Liver (tissue), 9 donors: ENCODE results near the gene HEPN1. TPM values are rescaled to one million over a fixed set of nuclear protein-coding genes. Genes with fewer than 3 reads are reported as not detected.

Experiments used
- DNase-seq: peaks from one replicate; pipeline ENCODE4 v3.0.0-alpha.2; 2017; ENCODE audit warnings: low spot score
- H3K27ac ChIP-seq, 2 donors: one replicate each; pipeline ENCODE4 v1.7.0; 2013; ENCODE audit warnings: inconsistent platforms in 2 of 2, low read length in 2 of 2, control low read depth in 1 of 2, low read depth in 1 of 2, mild to moderate bottlenecking in 1 of 2
- H3K27me3 ChIP-seq, 4 donors: one replicate each; pipeline versions ENCODE4 v1.6.1 to v1.7.0; 2013; ENCODE audit warnings: low read length in 3 of 4, inconsistent platforms in 1 of 4, mild to moderate bottlenecking in 1 of 4, moderate library complexity in 1 of 4; ENCODE audit not compliant: control insufficient read depth in 4 of 4, insufficient read depth in 4 of 4
- H3K36me3 ChIP-seq, 4 donors: one replicate each; pipeline versions ENCODE4 v1.6.1 to v1.7.0; 2013; ENCODE audit warnings: low read length in 3 of 4, mild to moderate bottlenecking in 3 of 4, low read depth in 1 of 4, moderate library complexity in 1 of 4; ENCODE audit not compliant: control insufficient read depth in 4 of 4, insufficient read depth in 3 of 4
- H3K4me1 ChIP-seq, 4 donors: one replicate each; pipeline versions ENCODE4 v1.6.1 to v1.7.0; 2013; ENCODE audit warnings: low read length in 3 of 4, mild to moderate bottlenecking in 3 of 4, moderate library complexity in 1 of 4; ENCODE audit not compliant: control insufficient read depth in 4 of 4, insufficient read depth in 4 of 4
- H3K4me3 ChIP-seq, 3 donors: one replicate each; pipeline versions ENCODE4 v1.6.1 to v1.7.0; 2013; ENCODE audit warnings: low read length in 3 of 3, control low read depth in 1 of 3, low read depth in 1 of 3, mild to moderate bottlenecking in 1 of 3
- H3K9ac ChIP-seq, 2 donors: one replicate each; pipeline ENCODE4 v1.7.0; 2013; ENCODE audit warnings: low read length in 2 of 2, mild to moderate bottlenecking in 2 of 2, moderate library complexity in 2 of 2, control low read depth in 1 of 2, low read depth in 1 of 2
- H3K9me3 ChIP-seq, 4 donors: one replicate each; pipeline versions ENCODE4 v1.6.1 to v1.7.0; 2013; ENCODE audit warnings: low read length in 3 of 4; ENCODE audit not compliant: control insufficient read depth in 4 of 4
- FOXA1 ChIP-seq: IDR thresholded peaks from 2 replicates; pipeline ENCODE4 v1.6.1; 2016; ENCODE audit warnings: antibody characterized with exemption
- FOXA2 ChIP-seq: IDR thresholded peaks from 2 replicates; pipeline ENCODE4 v1.6.1; 2016; ENCODE audit warnings: antibody characterized with exemption
- GABPA ChIP-seq, 2 donors: IDR thresholded peaks in 1 of 2; conservative IDR thresholded peaks in 1 of 2; 2 replicates each; pipeline ENCODE4 v1.6.1; 2016; ENCODE audit warnings: antibody characterized with exemption in 2 of 2, mild to moderate bottlenecking in 1 of 2, moderate library complexity in 1 of 2
- HNF4A ChIP-seq, 2 donors: conservative IDR thresholded peaks; 2 replicates each; pipeline ENCODE4 v1.6.1; 2016; ENCODE audit warnings: antibody characterized with exemption in 2 of 2, mild to moderate bottlenecking in 2 of 2
- HNF4G ChIP-seq: IDR thresholded peaks from 2 replicates; pipeline ENCODE4 v1.6.1; 2016; ENCODE audit warnings: antibody characterized with exemption
- JUND ChIP-seq, 2 donors: IDR thresholded peaks; 2 replicates each; pipeline ENCODE4 v1.6.1; 2016; ENCODE audit warnings: antibody characterized with exemption in 2 of 2
- NR2F2 ChIP-seq: IDR thresholded peaks from 2 replicates; pipeline ENCODE4 v1.6.1; 2016; ENCODE audit warnings: antibody characterized with exemption
- RAD21 ChIP-seq, 2 donors: IDR thresholded peaks; 2 replicates each; pipeline ENCODE4 v1.6.1; 2016; ENCODE audit warnings: antibody characterized with exemption in 2 of 2, mild to moderate bottlenecking in 2 of 2
- RXRA ChIP-seq, 2 donors: IDR thresholded peaks; 2 replicates each; pipeline ENCODE4 v1.6.1; 2017 to 2018; ENCODE audit warnings: antibody characterized with exemption in 2 of 2, mild to moderate bottlenecking in 1 of 2
- SP1 ChIP-seq: IDR thresholded peaks from 2 replicates; pipeline ENCODE4 v1.6.1; 2018; ENCODE audit warnings: antibody characterized with exemption, mild to moderate bottlenecking
- TAF1 ChIP-seq: conservative IDR thresholded peaks from 2 replicates; pipeline ENCODE4 v1.6.1; 2016; ENCODE audit warnings: antibody characterized with exemption, mild to moderate bottlenecking
- YY1 ChIP-seq: IDR thresholded peaks from 2 replicates; pipeline ENCODE4 v1.6.1; 2016; ENCODE audit warnings: antibody characterized with exemption, mild to moderate bottlenecking
- WGBS: extraction: QIAGEN DNeasy Blood & Tissue Kit; methylation state at CpG from one replicate; pipeline ENCODE4 v1.1.7; 2013; 5-methylcytosine and 5-hydroxymethylcytosine counted together
- polyA plus RNA-seq, 2 donors: library from polyadenylated mRNA; stranded (reverse) in 1 of 2; unstranded in 1 of 2; fragments of 200-250 nt in 1 of 2; fragments of >200 nt in 1 of 2; fragmentation: Nextera tagmentation in 1 of 2; extraction: Ambion mirVana in 1 of 2; gene quantifications; one replicate each; pipeline versions ENCODE4 v1.2.1 to v1.2.3, GENCODE V29; 2013 to 2015
- total RNA-seq, 2 donors: library from RNA; depleted of rRNA; stranded (reverse); fragments of >200 nt; gene quantifications; one replicate each; pipeline ENCODE4 v1.2.3, GENCODE V29; 2014
- TF ChIP-seq, protein P1 (sequence below): IDR thresholded peaks from 2 replicates; pipeline ENCODE4 v1.6.1; 2016; ENCODE audit warnings: antibody characterized with exemption
- TF ChIP-seq, protein P2 (sequence below): fragments of 150-350 bp; IDR thresholded peaks from 2 replicates; pipeline ENCODE4 v1.5.1; 2017; ENCODE audit warnings: improper control_type of control experiment, low read depth, low read length; ENCODE audit not compliant: missing input control
- TF ChIP-seq, protein P3 (sequence below): IDR thresholded peaks from 2 replicates; pipeline ENCODE4 v1.6.1; 2016; ENCODE audit warnings: antibody characterized with exemption
- TF ChIP-seq, protein P4 (sequence below): IDR thresholded peaks from 2 replicates; pipeline ENCODE4 v1.6.1; 2016; ENCODE audit warnings: antibody characterized with exemption
- TF ChIP-seq, protein P5 (sequence below): IDR thresholded peaks from 2 replicates; pipeline ENCODE4 v1.6.1; 2016; ENCODE audit warnings: antibody characterized with exemption, mild to moderate bottlenecking
- donor health status: healthy.
- donor health status: healthy.
- donor health status: healthy.
- donor health status: healthy.
- donor health status: healthy.

The HEPN1 gene
- total and polyA plus RNA-seq, 4 donors = 0.22 to 2.6 TPM; not detected in 2

DNA sequence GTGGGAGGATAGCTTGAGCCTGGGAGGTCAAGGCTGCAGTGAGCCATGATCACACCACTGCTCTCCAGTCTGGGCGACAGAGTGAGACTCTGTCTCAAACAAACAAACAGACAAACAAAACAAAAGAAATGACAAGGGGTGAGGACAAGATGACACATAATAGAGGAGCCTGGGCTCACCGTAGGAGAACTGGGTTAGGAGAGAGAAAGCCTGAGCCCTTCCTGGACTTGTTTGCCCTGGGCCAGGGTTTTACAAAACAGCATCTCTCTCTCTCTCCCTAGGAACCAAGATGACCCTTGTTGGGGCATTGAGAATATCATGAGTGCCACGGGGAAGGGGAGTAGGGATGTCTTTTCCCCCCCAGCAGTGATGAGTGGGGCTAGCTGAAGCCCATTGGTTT lies 38.1 kb upstream of the HEPN1 start:
- Histone ChIP-seq H3K9me3 (no peaks in the 10 kb centered on the region), H3K4me1 (peaks cover 0 to 24% (median 15%) of the 10 kb centered on the region in 4 donors), H3K9ac (no peak overlapping the region), H3K4me3 (no peak overlapping the region), H3K27ac (no peak overlapping the region), H3K36me3 (no peaks in the 10 kb centered on the region), H3K27me3 (no peaks in the 10 kb centered on the region)
- no peak for TF ChIP-seq JUND (IDR thresholded peaks at IDR 0.05)
- TF ChIP-seq, protein P1, sequence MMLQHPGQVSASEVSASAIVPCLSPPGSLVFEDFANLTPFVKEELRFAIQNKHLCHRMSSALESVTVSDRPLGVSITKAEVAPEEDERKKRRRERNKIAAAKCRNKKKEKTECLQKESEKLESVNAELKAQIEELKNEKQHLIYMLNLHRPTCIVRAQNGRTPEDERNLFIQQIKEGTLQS = no peak
- no peak for TF ChIP-seq FOXA1
- no peak for TF ChIP-seq NR2F2
- no peak for TF ChIP-seq GABPA (IDR thresholded peaks at IDR 0.05 in 1 of 2, conservative IDR thresholded peaks at IDR 0.05 in 1 of 2)
- TF ChIP-seq, protein P2, sequence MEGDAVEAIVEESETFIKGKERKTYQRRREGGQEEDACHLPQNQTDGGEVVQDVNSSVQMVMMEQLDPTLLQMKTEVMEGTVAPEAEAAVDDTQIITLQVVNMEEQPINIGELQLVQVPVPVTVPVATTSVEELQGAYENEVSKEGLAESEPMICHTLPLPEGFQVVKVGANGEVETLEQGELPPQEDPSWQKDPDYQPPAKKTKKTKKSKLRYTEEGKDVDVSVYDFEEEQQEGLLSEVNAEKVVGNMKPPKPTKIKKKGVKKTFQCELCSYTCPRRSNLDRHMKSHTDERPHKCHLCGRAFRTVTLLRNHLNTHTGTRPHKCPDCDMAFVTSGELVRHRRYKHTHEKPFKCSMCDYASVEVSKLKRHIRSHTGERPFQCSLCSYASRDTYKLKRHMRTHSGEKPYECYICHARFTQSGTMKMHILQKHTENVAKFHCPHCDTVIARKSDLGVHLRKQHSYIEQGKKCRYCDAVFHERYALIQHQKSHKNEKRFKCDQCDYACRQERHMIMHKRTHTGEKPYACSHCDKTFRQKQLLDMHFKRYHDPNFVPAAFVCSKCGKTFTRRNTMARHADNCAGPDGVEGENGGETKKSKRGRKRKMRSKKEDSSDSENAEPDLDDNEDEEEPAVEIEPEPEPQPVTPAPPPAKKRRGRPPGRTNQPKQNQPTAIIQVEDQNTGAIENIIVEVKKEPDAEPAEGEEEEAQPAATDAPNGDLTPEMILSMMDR = no peak
- TF ChIP-seq HNF4G = no peak
- no peak for TF ChIP-seq HNF4A (conservative IDR thresholded peaks at IDR 0.05)
- no peak for TF ChIP-seq RAD21 (IDR thresholded peaks at IDR 0.05)
- TF ChIP-seq, protein P3, sequence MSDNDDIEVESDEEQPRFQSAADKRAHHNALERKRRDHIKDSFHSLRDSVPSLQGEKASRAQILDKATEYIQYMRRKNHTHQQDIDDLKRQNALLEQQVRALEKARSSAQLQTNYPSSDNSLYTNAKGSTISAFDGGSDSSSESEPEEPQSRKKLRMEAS = no peak
- TF ChIP-seq RXRA (IDR thresholded peaks at IDR 0.05) = no peak
- TF ChIP-seq TAF1 = no peak
- no peak for TF ChIP-seq FOXA2
- TF ChIP-seq, protein P4, sequence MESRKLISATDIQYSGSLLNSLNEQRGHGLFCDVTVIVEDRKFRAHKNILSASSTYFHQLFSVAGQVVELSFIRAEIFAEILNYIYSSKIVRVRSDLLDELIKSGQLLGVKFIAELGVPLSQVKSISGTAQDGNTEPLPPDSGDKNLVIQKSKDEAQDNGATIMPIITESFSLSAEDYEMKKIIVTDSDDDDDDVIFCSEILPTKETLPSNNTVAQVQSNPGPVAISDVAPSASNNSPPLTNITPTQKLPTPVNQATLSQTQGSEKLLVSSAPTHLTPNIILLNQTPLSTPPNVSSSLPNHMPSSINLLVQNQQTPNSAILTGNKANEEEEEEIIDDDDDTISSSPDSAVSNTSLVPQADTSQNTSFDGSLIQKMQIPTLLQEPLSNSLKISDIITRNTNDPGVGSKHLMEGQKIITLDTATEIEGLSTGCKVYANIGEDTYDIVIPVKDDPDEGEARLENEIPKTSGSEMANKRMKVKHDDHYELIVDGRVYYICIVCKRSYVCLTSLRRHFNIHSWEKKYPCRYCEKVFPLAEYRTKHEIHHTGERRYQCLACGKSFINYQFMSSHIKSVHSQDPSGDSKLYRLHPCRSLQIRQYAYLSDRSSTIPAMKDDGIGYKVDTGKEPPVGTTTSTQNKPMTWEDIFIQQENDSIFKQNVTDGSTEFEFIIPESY = no peak
- no peak for TF ChIP-seq SP1
- DNase-seq = no peak
- 91% methylated on average over 3 of the region's 3 CpGs for WGBS

DNA sequence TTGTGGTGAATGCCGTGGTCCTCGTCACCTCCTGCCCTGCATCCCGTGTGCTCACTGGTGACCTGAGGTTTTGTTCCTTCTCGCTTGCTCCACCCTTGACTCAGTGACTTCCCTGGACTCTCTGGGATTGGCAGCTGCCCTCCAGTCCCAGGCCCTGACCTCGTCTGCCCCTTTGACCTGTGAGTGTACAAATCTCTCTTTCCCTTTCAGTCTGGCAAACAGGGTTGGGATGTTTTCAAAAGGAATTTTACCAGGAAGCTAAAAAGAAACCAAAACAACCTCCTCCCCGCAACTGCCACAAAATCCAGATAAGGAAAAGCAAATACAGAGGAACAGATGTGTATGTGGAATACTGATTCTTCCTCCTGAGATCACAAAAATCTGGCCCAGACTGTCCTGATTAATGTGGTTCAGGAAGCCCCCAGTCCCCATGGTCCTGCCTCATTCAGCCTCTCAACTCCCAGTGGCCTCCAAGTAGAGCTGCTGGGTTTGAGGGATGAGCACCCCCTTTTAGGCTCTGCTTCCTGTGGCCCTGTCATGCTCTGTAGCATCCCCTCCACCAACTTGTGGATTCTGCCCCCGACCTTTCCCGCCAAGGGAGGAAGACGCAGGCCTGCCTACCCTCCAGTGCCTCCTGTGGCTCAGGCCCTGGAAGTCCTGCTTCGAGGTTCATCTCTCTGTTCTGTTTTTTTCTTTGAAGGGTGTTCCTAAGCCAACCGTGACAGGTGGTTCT lies 36.5 kb upstream of the HEPN1 start:
- Histone ChIP-seq H3K27me3 (no peaks in the 10 kb centered on the region), H3K4me3 (no peak overlapping the region), H3K36me3 (no peaks in the 10 kb centered on the region), H3K4me1 (peaks cover 0 to 17% (median 14%) of the 10 kb centered on the region in 4 donors), H3K9me3 (no peaks in the 10 kb centered on the region), H3K9ac (no peak overlapping the region), H3K27ac (peak overlapping the region; percentile 86 to 90)
- 36% methylated on average over 11 of the region's 11 CpGs for WGBS
- no peak for DNase-seq
- peak in 1 of 2 donors; percentile 71 for TF ChIP-seq GABPA (IDR thresholded peaks at IDR 0.05 in 1 of 2, conservative IDR thresholded peaks at IDR 0.05 in 1 of 2)
- TF ChIP-seq, protein P4 = no peak
- peak; percentile 56 for TF ChIP-seq HNF4G
- peak; percentile 88 to 92 for TF ChIP-seq HNF4A (conservative IDR thresholded peaks at IDR 0.05)
- no peak for TF ChIP-seq FOXA2
- TF ChIP-seq YY1 = no peak
- TF ChIP-seq NR2F2 = peak; percentile 99
- TF ChIP-seq, protein P2 = no peak
- TF ChIP-seq, protein P3 = peak; percentile 64
- TF ChIP-seq RXRA (IDR thresholded peaks at IDR 0.05) = peak; percentile 95 to 98
- TF ChIP-seq, protein P5, sequence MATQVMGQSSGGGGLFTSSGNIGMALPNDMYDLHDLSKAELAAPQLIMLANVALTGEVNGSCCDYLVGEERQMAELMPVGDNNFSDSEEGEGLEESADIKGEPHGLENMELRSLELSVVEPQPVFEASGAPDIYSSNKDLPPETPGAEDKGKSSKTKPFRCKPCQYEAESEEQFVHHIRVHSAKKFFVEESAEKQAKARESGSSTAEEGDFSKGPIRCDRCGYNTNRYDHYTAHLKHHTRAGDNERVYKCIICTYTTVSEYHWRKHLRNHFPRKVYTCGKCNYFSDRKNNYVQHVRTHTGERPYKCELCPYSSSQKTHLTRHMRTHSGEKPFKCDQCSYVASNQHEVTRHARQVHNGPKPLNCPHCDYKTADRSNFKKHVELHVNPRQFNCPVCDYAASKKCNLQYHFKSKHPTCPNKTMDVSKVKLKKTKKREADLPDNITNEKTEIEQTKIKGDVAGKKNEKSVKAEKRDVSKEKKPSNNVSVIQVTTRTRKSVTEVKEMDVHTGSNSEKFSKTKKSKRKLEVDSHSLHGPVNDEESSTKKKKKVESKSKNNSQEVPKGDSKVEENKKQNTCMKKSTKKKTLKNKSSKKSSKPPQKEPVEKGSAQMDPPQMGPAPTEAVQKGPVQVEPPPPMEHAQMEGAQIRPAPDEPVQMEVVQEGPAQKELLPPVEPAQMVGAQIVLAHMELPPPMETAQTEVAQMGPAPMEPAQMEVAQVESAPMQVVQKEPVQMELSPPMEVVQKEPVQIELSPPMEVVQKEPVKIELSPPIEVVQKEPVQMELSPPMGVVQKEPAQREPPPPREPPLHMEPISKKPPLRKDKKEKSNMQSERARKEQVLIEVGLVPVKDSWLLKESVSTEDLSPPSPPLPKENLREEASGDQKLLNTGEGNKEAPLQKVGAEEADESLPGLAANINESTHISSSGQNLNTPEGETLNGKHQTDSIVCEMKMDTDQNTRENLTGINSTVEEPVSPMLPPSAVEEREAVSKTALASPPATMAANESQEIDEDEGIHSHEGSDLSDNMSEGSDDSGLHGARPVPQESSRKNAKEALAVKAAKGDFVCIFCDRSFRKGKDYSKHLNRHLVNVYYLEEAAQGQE = peak; percentile 36
- TF ChIP-seq TAF1 = no peak
- peak in 1 of 2 donors; percentile 50 for TF ChIP-seq JUND (IDR thresholded peaks at IDR 0.05)
- peak; percentile 90 for TF ChIP-seq SP1
- no peak for TF ChIP-seq FOXA1
- peak; percentile 20 to 67 for TF ChIP-seq RAD21 (IDR thresholded peaks at IDR 0.05)
